BJ (cell line): Measurements from ENCODE around the gene ASXL2. TPM values are rescaled to one million over a fixed set of nuclear protein-coding genes. Genes with fewer than 3 reads are reported as not detected.

Source experiments
- CTCF ChIA-PET: fragments of 350-600 bp; formaldehyde crosslinking; extraction: SDS; loops from one replicate; lab custom pipeline; 2021; ENCODE audit warnings: antibody characterized with exemption, inconsistent platforms; lab: Yijun Ruan, JAX
- POLR2A ChIA-PET: fragments of 300-600 bp; sonication (Branson Sonifier 250); formaldehyde crosslinking; extraction: SDS; loops from one replicate; lab custom pipeline; 2021; ENCODE audit warnings: antibody characterized with exemption; lab: Charles Lee
- DNase-seq: peaks from one replicate; pipeline ENCODE4 v3.0.0-alpha.2; 2011; ENCODE audit warnings: low read depth
- H3K27me3 ChIP-seq: 2 replicates; pipeline ENCODE4 v1.6.0; 2011; ENCODE audit warnings: low read length; ENCODE audit not compliant: control insufficient read depth, insufficient read depth
- H3K36me3 ChIP-seq: 2 replicates; pipeline ENCODE4 v1.5.1; 2011; ENCODE audit warnings: low read length; ENCODE audit not compliant: control insufficient read depth, insufficient read depth
- H3K4me3 ChIP-seq: 2 replicates; pipeline ENCODE4 v1.5.1; 2011; ENCODE audit warnings: low read depth, mild to moderate bottlenecking, control low read depth, low read length
- CTCF ChIP-seq: IDR thresholded peaks from 2 replicates; pipeline ENCODE4 v1.5.1; 2011; ENCODE audit warnings: low read depth, mild to moderate bottlenecking, control low read depth, inconsistent platforms, low read length, moderate library complexity; ENCODE audit not compliant: insufficient read depth
- polyA plus RNA-seq: library from polyadenylated mRNA; depleted of rRNA; stranded (reverse); fragments of >200 nt; gene quantifications from 2 replicates; pipeline ENCODE4 v1.2.3, GENCODE V29; 2011

Gene ASXL2
- polyA plus RNA-seq, 1 experiment, result 11.9 TPM

DNA sequence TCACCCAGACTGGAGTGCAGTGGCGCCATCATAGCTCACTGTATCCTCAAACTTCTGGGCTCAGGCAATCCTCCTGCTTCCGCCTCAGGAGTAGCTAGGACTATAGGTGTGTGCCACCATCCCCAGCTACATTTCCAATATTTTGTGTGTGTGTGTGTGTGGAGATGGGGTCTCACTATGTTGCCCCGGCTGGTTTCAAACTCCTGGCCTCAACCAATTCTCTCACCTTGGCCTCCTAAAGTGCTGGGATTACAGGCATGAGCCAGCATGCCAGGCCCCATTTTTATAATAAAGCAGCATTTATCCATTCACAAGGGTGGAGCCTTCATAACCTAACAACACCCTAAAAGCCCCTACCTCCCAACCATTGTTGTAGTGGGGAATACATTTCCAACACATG is 152.4 kb downstream of the ASXL2 start:
- TF ChIP-seq CTCF, result no peak
- no peak overlapping the region for H3K4me3 ChIP-seq
- POLR2A ChIA-PET, result no interaction called here
- DNase-seq, result no peak
- H3K27me3 ChIP-seq, result peaks cover 2% of the 10 kb centered on the region
- H3K36me3 ChIP-seq, result no peaks in the 10 kb centered on the region
- CTCF ChIA-PET, result interaction anchor here (1.0 kb wide), 1 partner anchor 61 kb away, joined by 4 read pairs; no protein-coding TSS in a partner anchor

- H3K36me3 ChIP-seq, result no peaks in the 10 kb centered on the region
- TF ChIP-seq CTCF, result no peak
- POLR2A ChIA-PET, result no interaction called here
- no peak overlapping the region for H3K4me3 ChIP-seq
- CTCF ChIA-PET, result no interaction called here
- peaks cover 2% of the 10 kb centered on the region for H3K27me3 ChIP-seq
- DNase-seq, result no peak
Observed at GRCh38 chr2:25724756-25725155, 153.5 kb downstream of the ASXL2 start.

DNA sequence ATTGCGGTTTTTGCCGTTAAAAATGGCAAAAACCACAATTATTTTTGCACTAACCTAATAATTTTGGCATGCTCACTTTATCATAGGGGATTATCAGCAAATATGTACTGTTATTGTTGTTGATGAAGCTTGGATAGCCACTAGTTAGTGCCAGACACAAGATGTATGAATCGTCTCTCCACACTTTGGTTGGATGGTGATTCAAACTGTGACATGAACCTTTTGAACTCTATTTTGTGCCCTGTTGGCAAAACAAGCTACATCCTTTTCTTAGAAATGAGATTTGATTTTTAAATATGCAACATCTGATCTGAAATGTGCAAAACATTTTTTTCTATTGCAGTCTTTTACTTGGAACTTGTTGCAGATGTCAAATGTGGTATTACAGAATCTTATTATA is 156.1 kb downstream of the ASXL2 start:
- Histone ChIP-seq H3K4me3 (no peak overlapping the region), H3K27me3 (peaks cover 2% of the 10 kb centered on the region), H3K36me3 (no peaks in the 10 kb centered on the region)
- no peak for TF ChIP-seq CTCF
- POLR2A ChIA-PET, result interaction anchor here (0.6 kb wide), 2 partner anchors 31 to 1656 kb away, joined by 3 read pairs; no protein-coding TSS in a partner anchor
- no peak for DNase-seq
- CTCF ChIA-PET, result interaction anchor here (2.0 kb wide), 1 partner anchor 22 kb away, joined by 10 read pairs; no protein-coding TSS in a partner anchor

- DNase-seq, result no peak
- TF ChIP-seq CTCF, result no peak
- no peaks in the 10 kb centered on the region for H3K36me3 ChIP-seq
- H3K27me3 ChIP-seq, result peaks cover 2% of the 10 kb centered on the region
- ChIA-PET POLR2A (no interaction called here), CTCF (interaction anchor here (0.6 to 2.0 kb wide), 4 partner anchors 11 to 1563 kb away, joined by 3 to 10 read pairs (median 3); no protein-coding TSS in a partner anchor)
- H3K4me3 ChIP-seq, result no peak overlapping the region
Observed at GRCh38 chr2:25720575-25720974, 157.7 kb downstream of the ASXL2 start.

GRCh38 chr2:25714740-25715139 is 163.5 kb downstream of the ASXL2 start:
- Histone ChIP-seq H3K4me3 (no peak overlapping the region), H3K36me3 (no peaks in the 10 kb centered on the region), H3K27me3 (no peaks in the 10 kb centered on the region; the same call in 1 of the 2 replicates)
- TF ChIP-seq CTCF, result peak; percentile 13; the same call in 1 of the 2 replicates
- ChIA-PET CTCF (interaction anchor here (1.3 kb wide), 1 partner anchor 13 kb away, joined by 3 read pairs; no protein-coding TSS in a partner anchor), POLR2A (no interaction called here)
- no peak for DNase-seq
